Measurements from ENCODE around the gene CCDC192.

Gene CCDC192

DNA sequence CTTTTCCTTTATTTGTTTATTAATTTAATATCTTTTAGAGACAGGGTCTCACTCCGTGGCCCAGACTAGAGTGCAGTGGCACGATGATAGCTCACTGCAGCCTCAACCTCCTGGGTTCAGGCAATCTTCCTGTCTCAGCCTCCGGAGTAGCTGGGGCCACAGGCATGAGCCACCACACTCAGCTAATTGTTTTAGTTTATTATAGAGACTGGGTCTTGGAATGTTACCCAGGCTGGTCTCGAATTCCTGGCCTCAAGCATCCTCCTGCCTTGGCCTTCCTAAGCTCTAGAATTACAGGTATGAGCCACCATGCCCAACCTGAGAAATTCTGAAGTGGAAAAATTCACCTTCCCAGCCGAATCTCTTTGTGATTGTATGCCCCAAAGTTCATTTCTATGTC, 240.9 kb downstream of the CCDC192 start:
- Histone ChIP-seq H3F3A (ENCODE audit: low read depth) (no peaks in the 10 kb centered on the region), H2AFZ (ENCODE audit: low read length) (no peak overlapping the region), H3K4me3 (ENCODE audit: low read length, poor library complexity, severe bottlenecking) (no peak overlapping the region), H3K9ac (ENCODE audit: low read depth, low read length, poor library complexity, severe bottlenecking) (no peak overlapping the region), H3K9me3 (ENCODE audit: insufficient read depth, low read depth, low read length) (no peaks in the 10 kb centered on the region), H3K4me2 (ENCODE audit: low read depth, low read length, poor library complexity, severe bottlenecking) (no peak overlapping the region), H3K27me3 (ENCODE audit: insufficient read depth, low read length, poor library complexity, severe bottlenecking) (no peaks in the 10 kb centered on the region), H3K36me3 (ENCODE audit: insufficient read depth, low read length) (no peaks in the 10 kb centered on the region), H3K79me2 (ENCODE audit: insufficient read depth, low read length) (no peaks in the 10 kb centered on the region), H3K9me2 (replicated peaks; ENCODE audit: low read depth, low read length) (no peaks in the 10 kb centered on the region), H3K4me1 (ENCODE audit: insufficient read depth, low read length, poor library complexity, severe bottlenecking) (no peaks in the 10 kb centered on the region), H4K20me1 (ENCODE audit: insufficient read depth, low read length, poor library complexity, severe bottlenecking) (no peaks in the 10 kb centered on the region)
- TF ChIP-seq EZH2phosphoT487 (IDR thresholded peaks at IDR 0.05; ENCODE audit: borderline replicate concordance), result no peak
- TF ChIP-seq, protein P1, sequence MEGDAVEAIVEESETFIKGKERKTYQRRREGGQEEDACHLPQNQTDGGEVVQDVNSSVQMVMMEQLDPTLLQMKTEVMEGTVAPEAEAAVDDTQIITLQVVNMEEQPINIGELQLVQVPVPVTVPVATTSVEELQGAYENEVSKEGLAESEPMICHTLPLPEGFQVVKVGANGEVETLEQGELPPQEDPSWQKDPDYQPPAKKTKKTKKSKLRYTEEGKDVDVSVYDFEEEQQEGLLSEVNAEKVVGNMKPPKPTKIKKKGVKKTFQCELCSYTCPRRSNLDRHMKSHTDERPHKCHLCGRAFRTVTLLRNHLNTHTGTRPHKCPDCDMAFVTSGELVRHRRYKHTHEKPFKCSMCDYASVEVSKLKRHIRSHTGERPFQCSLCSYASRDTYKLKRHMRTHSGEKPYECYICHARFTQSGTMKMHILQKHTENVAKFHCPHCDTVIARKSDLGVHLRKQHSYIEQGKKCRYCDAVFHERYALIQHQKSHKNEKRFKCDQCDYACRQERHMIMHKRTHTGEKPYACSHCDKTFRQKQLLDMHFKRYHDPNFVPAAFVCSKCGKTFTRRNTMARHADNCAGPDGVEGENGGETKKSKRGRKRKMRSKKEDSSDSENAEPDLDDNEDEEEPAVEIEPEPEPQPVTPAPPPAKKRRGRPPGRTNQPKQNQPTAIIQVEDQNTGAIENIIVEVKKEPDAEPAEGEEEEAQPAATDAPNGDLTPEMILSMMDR (conservative IDR thresholded peaks at IDR 0.05; ENCODE audit: low read length), result no peak

DNA sequence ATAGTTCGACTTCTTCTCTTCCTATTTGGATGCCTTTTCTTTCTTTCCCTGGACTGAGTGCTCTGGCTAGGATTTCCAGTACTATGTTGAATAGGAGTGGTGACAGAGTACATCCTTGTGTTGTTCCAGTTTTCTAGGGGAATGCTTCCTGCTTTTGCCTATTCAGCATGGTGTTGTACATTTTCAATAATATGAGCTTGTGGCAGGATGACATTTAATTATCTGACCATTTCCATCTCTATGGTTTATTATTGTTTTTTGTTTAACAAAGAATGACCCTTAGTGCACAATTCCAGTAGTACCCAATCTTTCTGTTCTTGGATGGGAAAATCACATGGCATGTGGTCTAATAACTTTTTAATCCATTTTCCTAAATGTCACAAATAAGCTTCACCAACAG, 244.8 kb downstream of the CCDC192 start:
- Histone ChIP-seq H3K36me3 (ENCODE audit: insufficient read depth, low read length) (no peaks in the 10 kb centered on the region), H2AFZ (ENCODE audit: low read length) (no peak overlapping the region), H3K9me3 (ENCODE audit: insufficient read depth, low read depth, low read length) (no peaks in the 10 kb centered on the region), H3K9ac (ENCODE audit: low read depth, low read length, poor library complexity, severe bottlenecking) (no peak overlapping the region), H3K4me3 (ENCODE audit: low read length, poor library complexity, severe bottlenecking) (no peak overlapping the region), H3K4me1 (ENCODE audit: insufficient read depth, low read length, poor library complexity, severe bottlenecking) (no peaks in the 10 kb centered on the region), H3K79me2 (ENCODE audit: insufficient read depth, low read length) (no peaks in the 10 kb centered on the region), H3K9me2 (replicated peaks; ENCODE audit: low read depth, low read length) (no peaks in the 10 kb centered on the region), H3K27me3 (ENCODE audit: insufficient read depth, low read length, poor library complexity, severe bottlenecking) (no peaks in the 10 kb centered on the region), H3K4me2 (ENCODE audit: low read depth, low read length, poor library complexity, severe bottlenecking) (no peak overlapping the region), H4K20me1 (ENCODE audit: insufficient read depth, low read length, poor library complexity, severe bottlenecking) (no peaks in the 10 kb centered on the region), H3F3A (ENCODE audit: low read depth) (no peaks in the 10 kb centered on the region)
- TF ChIP-seq EZH2phosphoT487 (IDR thresholded peaks at IDR 0.05; ENCODE audit: borderline replicate concordance), result no peak
- TF ChIP-seq, protein P1 (conservative IDR thresholded peaks at IDR 0.05; ENCODE audit: low read length), result no peak

DNA sequence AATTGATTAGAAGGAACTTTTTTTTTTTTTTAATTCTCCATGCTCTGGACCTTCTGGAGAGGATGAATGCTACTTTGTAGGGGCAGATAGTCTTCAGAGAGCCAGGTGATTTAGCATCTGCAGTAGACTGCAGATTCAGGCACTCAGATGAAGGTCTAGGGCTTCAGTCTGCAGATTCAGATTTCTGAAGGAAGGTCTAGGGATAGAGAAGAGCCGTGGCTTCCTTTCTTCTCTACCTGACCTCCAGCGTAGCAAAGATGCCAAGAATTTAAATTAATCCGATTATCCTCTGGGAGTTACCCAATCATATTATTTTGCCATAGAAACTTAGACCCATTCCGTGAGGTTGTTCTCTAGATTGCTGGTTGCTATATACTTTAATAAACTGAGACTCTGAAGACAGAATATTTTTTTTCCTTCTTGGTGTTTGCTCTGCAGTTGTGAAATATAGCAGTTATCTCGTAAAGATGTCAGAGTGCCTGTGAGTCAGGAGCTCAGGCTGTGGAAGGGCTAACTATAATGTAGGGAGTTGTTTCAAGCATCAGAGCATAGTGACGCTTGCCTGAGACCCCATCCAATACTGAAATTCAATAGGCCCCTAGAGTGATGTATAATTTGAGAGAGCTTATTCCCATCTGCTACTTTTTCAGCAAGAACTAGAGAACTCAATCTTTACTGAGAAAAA, 247.7 kb downstream of the CCDC192 start:
- H3K36me3 ChIP-seq (ENCODE audit: insufficient read depth, low read length), result no peaks in the 10 kb centered on the region
- H3K9me2 ChIP-seq (replicated peaks; ENCODE audit: low read depth, low read length), result no peaks in the 10 kb centered on the region
- no peaks in the 10 kb centered on the region for H3K4me1 ChIP-seq (ENCODE audit: insufficient read depth, low read length, poor library complexity, severe bottlenecking)
- no peaks in the 10 kb centered on the region for H3K9me3 ChIP-seq (ENCODE audit: insufficient read depth, low read depth, low read length)
- H3K4me3 ChIP-seq (ENCODE audit: low read length, poor library complexity, severe bottlenecking), result no peak overlapping the region
- TF ChIP-seq, protein P1 (conservative IDR thresholded peaks at IDR 0.05; ENCODE audit: low read length), result no peak
- TF ChIP-seq EZH2phosphoT487 (IDR thresholded peaks at IDR 0.05; ENCODE audit: borderline replicate concordance), result no peak
- H3K79me2 ChIP-seq (ENCODE audit: insufficient read depth, low read length), result no peaks in the 10 kb centered on the region
- no peak overlapping the region for H3K9ac ChIP-seq (ENCODE audit: low read depth, low read length, poor library complexity, severe bottlenecking)
- H4K20me1 ChIP-seq (ENCODE audit: insufficient read depth, low read length, poor library complexity, severe bottlenecking), result no peaks in the 10 kb centered on the region
- no peaks in the 10 kb centered on the region for H3K27me3 ChIP-seq (ENCODE audit: insufficient read depth, low read length, poor library complexity, severe bottlenecking)
- no peaks in the 10 kb centered on the region for H3F3A ChIP-seq (ENCODE audit: low read depth)
- H3K4me2 ChIP-seq (ENCODE audit: low read depth, low read length, poor library complexity, severe bottlenecking), result no peak overlapping the region
- H2AFZ ChIP-seq (ENCODE audit: low read length), result no peak overlapping the region

Data from Loucy (cell line).